ENCODE measurements around the gene NGEF.

Gene NGEF

GRCh38 chr2:232963913-232964312 lies 49.1 kb downstream of the NGEF start:
- Histone ChIP-seq H3K9me3 (ENCODE audit: control insufficient read depth, low read length) (no peaks in the 10 kb centered on the region), H3K36me3 (ENCODE audit: control insufficient read depth, insufficient read depth, low read length) (no peaks in the 10 kb centered on the region), H3K27me3 (ENCODE audit: control insufficient read depth, insufficient read depth, low read length) (no peaks in the 10 kb centered on the region), H3K4me3 (ENCODE audit: low read length) (no peak overlapping the region), H3K9ac (ENCODE audit: low read length) (no peak overlapping the region), H3K4me1 (ENCODE audit: control insufficient read depth, insufficient read depth, low read length) (no peaks in the 10 kb centered on the region)

- H3K4me3 ChIP-seq (ENCODE audit: low read length), result no peak overlapping the region
- H3K4me1 ChIP-seq (ENCODE audit: control insufficient read depth, insufficient read depth, low read length), result no peaks in the 10 kb centered on the region
- no peaks in the 10 kb centered on the region for H3K36me3 ChIP-seq (ENCODE audit: control insufficient read depth, insufficient read depth, low read length)
Measured at GRCh38 chr2:232960862-232961261, 52.2 kb downstream of the NGEF start.

GRCh38 chr2:232959139-232959538 lies 53.9 kb downstream of the NGEF start:
- Histone ChIP-seq H3K4me3 (ENCODE audit: low read length) (no peak overlapping the region), H3K9me3 (ENCODE audit: control insufficient read depth, low read length) (no peaks in the 10 kb centered on the region), H3K4me1 (ENCODE audit: control insufficient read depth, insufficient read depth, low read length) (no peaks in the 10 kb centered on the region), H3K36me3 (ENCODE audit: control insufficient read depth, insufficient read depth, low read length) (no peaks in the 10 kb centered on the region), H3K9ac (ENCODE audit: low read length) (no peak overlapping the region), H3K27me3 (ENCODE audit: control insufficient read depth, insufficient read depth, low read length) (no peaks in the 10 kb centered on the region)

More at GRCh38 chr2:232960862-232961261, 52.2 kb downstream of the NGEF start:
- Histone ChIP-seq H3K9me3 (ENCODE audit: control insufficient read depth, low read length) (no peaks in the 10 kb centered on the region), H3K9ac (ENCODE audit: low read length) (no peak overlapping the region), H3K27me3 (ENCODE audit: control insufficient read depth, insufficient read depth, low read length) (no peaks in the 10 kb centered on the region)

GRCh38 chr2:232957657-232958090 lies 55.4 kb downstream of the NGEF start:
- Histone ChIP-seq H3K9ac (ENCODE audit: low read length) (no peak overlapping the region), H3K9me3 (ENCODE audit: control insufficient read depth, low read length) (no peaks in the 10 kb centered on the region), H3K4me3 (ENCODE audit: low read length) (no peak overlapping the region), H3K36me3 (ENCODE audit: control insufficient read depth, insufficient read depth, low read length) (no peaks in the 10 kb centered on the region), H3K4me1 (ENCODE audit: control insufficient read depth, insufficient read depth, low read length) (no peaks in the 10 kb centered on the region), H3K27me3 (ENCODE audit: control insufficient read depth, insufficient read depth, low read length) (no peaks in the 10 kb centered on the region)

- Histone ChIP-seq H3K4me3 (ENCODE audit: low read length) (no peak overlapping the region), H3K9ac (ENCODE audit: low read length) (no peak overlapping the region), H3K4me1 (ENCODE audit: control insufficient read depth, insufficient read depth, low read length) (no peaks in the 10 kb centered on the region), H3K36me3 (ENCODE audit: control insufficient read depth, insufficient read depth, low read length) (no peaks in the 10 kb centered on the region), H3K9me3 (ENCODE audit: control insufficient read depth, low read length) (no peaks in the 10 kb centered on the region), H3K27me3 (ENCODE audit: control insufficient read depth, insufficient read depth, low read length) (no peaks in the 10 kb centered on the region)
Measured at GRCh38 chr2:232955856-232956255, 57.2 kb downstream of the NGEF start.

GRCh38 chr2:232954691-232955090 lies 58.4 kb downstream of the NGEF start:
- Histone ChIP-seq H3K36me3 (ENCODE audit: control insufficient read depth, insufficient read depth, low read length) (no peaks in the 10 kb centered on the region), H3K27me3 (ENCODE audit: control insufficient read depth, insufficient read depth, low read length) (no peaks in the 10 kb centered on the region), H3K9ac (ENCODE audit: low read length) (no peak overlapping the region), H3K4me1 (ENCODE audit: control insufficient read depth, insufficient read depth, low read length) (no peaks in the 10 kb centered on the region), H3K4me3 (ENCODE audit: low read length) (no peak overlapping the region), H3K9me3 (ENCODE audit: control insufficient read depth, low read length) (no peaks in the 10 kb centered on the region)

GRCh38 chr2:232951891-232952290 lies 61.2 kb downstream of the NGEF start:
- H3K36me3 ChIP-seq (ENCODE audit: control insufficient read depth, insufficient read depth, low read length), result no peaks in the 10 kb centered on the region
- no peak overlapping the region for H3K4me3 ChIP-seq (ENCODE audit: low read length)
- H3K4me1 ChIP-seq (ENCODE audit: control insufficient read depth, insufficient read depth, low read length), result no peaks in the 10 kb centered on the region
- H3K9me3 ChIP-seq (ENCODE audit: control insufficient read depth, low read length), result no peaks in the 10 kb centered on the region
- no peaks in the 10 kb centered on the region for H3K27me3 ChIP-seq (ENCODE audit: control insufficient read depth, insufficient read depth, low read length)
- no peak overlapping the region for H3K9ac ChIP-seq (ENCODE audit: low read length)

- H3K9me3 ChIP-seq (ENCODE audit: control insufficient read depth, low read length), result no peaks in the 10 kb centered on the region
- no peak overlapping the region for H3K9ac ChIP-seq (ENCODE audit: low read length)
- H3K27me3 ChIP-seq (ENCODE audit: control insufficient read depth, insufficient read depth, low read length), result no peaks in the 10 kb centered on the region
- no peak overlapping the region for H3K4me3 ChIP-seq (ENCODE audit: low read length)
- no peaks in the 10 kb centered on the region for H3K4me1 ChIP-seq (ENCODE audit: control insufficient read depth, insufficient read depth, low read length)
- no peaks in the 10 kb centered on the region for H3K36me3 ChIP-seq (ENCODE audit: control insufficient read depth, insufficient read depth, low read length)
Measured at GRCh38 chr2:232951181-232951580, 61.9 kb downstream of the NGEF start.

- no peaks in the 10 kb centered on the region for H3K27me3 ChIP-seq (ENCODE audit: control insufficient read depth, insufficient read depth, low read length)
- H3K9me3 ChIP-seq (ENCODE audit: control insufficient read depth, low read length), result no peaks in the 10 kb centered on the region
- no peaks in the 10 kb centered on the region for H3K36me3 ChIP-seq (ENCODE audit: control insufficient read depth, insufficient read depth, low read length)
- no peak overlapping the region for H3K9ac ChIP-seq (ENCODE audit: low read length)
- H3K4me3 ChIP-seq (ENCODE audit: low read length), result no peak overlapping the region
- no peaks in the 10 kb centered on the region for H3K4me1 ChIP-seq (ENCODE audit: control insufficient read depth, insufficient read depth, low read length)
Measured at GRCh38 chr2:232950751-232951150, 62.3 kb downstream of the NGEF start.

GRCh38 chr2:232949016-232949415 lies 64.0 kb downstream of the NGEF start:
- Histone ChIP-seq H3K4me3 (ENCODE audit: low read length) (no peak overlapping the region), H3K36me3 (ENCODE audit: control insufficient read depth, insufficient read depth, low read length) (peaks cover 4% of the 10 kb centered on the region), H3K4me1 (ENCODE audit: control insufficient read depth, insufficient read depth, low read length) (no peaks in the 10 kb centered on the region), H3K9ac (ENCODE audit: low read length) (no peak overlapping the region), H3K9me3 (ENCODE audit: control insufficient read depth, low read length) (no peaks in the 10 kb centered on the region), H3K27me3 (ENCODE audit: control insufficient read depth, insufficient read depth, low read length) (no peaks in the 10 kb centered on the region)

GRCh38 chr2:232942831-232943230 lies 70.2 kb downstream of the NGEF start:
- Histone ChIP-seq H3K4me1 (ENCODE audit: control insufficient read depth, insufficient read depth, low read length) (no peaks in the 10 kb centered on the region), H3K36me3 (ENCODE audit: control insufficient read depth, insufficient read depth, low read length) (peaks cover 4% of the 10 kb centered on the region), H3K4me3 (ENCODE audit: low read length) (no peak overlapping the region), H3K9ac (ENCODE audit: low read length) (no peak overlapping the region), H3K27me3 (ENCODE audit: control insufficient read depth, insufficient read depth, low read length) (no peaks in the 10 kb centered on the region), H3K9me3 (ENCODE audit: control insufficient read depth, low read length) (no peaks in the 10 kb centered on the region)

GRCh38 chr2:232941912-232942594 lies 71.0 kb downstream of the NGEF start:
- Histone ChIP-seq H3K4me1 (ENCODE audit: control insufficient read depth, insufficient read depth, low read length) (no peaks in the 10 kb centered on the region), H3K4me3 (ENCODE audit: low read length) (no peak overlapping the region), H3K27me3 (ENCODE audit: control insufficient read depth, insufficient read depth, low read length) (no peaks in the 10 kb centered on the region), H3K36me3 (ENCODE audit: control insufficient read depth, insufficient read depth, low read length) (peaks cover 4% of the 10 kb centered on the region), H3K9ac (ENCODE audit: low read length) (no peak overlapping the region), H3K9me3 (ENCODE audit: control insufficient read depth, low read length) (no peaks in the 10 kb centered on the region)

- Histone ChIP-seq H3K9me3 (ENCODE audit: control insufficient read depth, low read length) (no peaks in the 10 kb centered on the region), H3K9ac (ENCODE audit: low read length) (no peak overlapping the region), H3K36me3 (ENCODE audit: control insufficient read depth, insufficient read depth, low read length) (peaks cover 4% of the 10 kb centered on the region)
Measured at GRCh38 chr2:232941400-232941799, 71.7 kb downstream of the NGEF start.

More at GRCh38 chr2:232941400-232941799, 71.7 kb downstream of the NGEF start:
- Histone ChIP-seq H3K4me1 (ENCODE audit: control insufficient read depth, insufficient read depth, low read length) (no peaks in the 10 kb centered on the region), H3K4me3 (ENCODE audit: low read length) (no peak overlapping the region), H3K27me3 (ENCODE audit: control insufficient read depth, insufficient read depth, low read length) (no peaks in the 10 kb centered on the region)

All from mucosa of stomach (tissue), 1 donor.